CD1c-positive myeloid dendritic cell (primary cell): Measurements from ENCODE around the gene PATL2.
"Not testable (repeated sequence)": the region's sequence is repeated elsewhere in the genome, so short reads cannot be mapped to it uniquely, and the experiment has no call there.

Experiments used
- DNase-seq: peaks from one replicate; pipeline ENCODE4 v3.0.0-alpha.2; 2016; ENCODE audit errors: extremely low spot score

Gene PATL2

GRCh38 chr15:44690245-44690644, 20.9 kb downstream of the PATL2 start:
- DNase-seq: not testable (repeated sequence)

GRCh38 chr15:44689318-44689717, 21.8 kb downstream of the PATL2 start:
- not testable (repeated sequence) for DNase-seq

- peak; percentile 61 for DNase-seq
Measured at GRCh38 chr15:44682809-44683682, 28.1 kb downstream of the PATL2 start.

GRCh38 chr15:44682211-44682610, 28.9 kb downstream of the PATL2 start:
- DNase-seq: peak; percentile 55

GRCh38 chr15:44676676-44677075, 34.4 kb downstream of the PATL2 start:
- peak; percentile 10 for DNase-seq

- no peak for DNase-seq
Measured at GRCh38 chr15:44675911-44676310, 35.2 kb downstream of the PATL2 start.

- no peak for DNase-seq
Measured at GRCh38 chr15:44673639-44674038, 37.5 kb downstream of the PATL2 start.

- no peak for DNase-seq
Measured at GRCh38 chr15:44670087-44670950, 40.8 kb downstream of the PATL2 start.

- DNase-seq: no peak
Measured at GRCh38 chr15:44668921-44669320, 42.2 kb downstream of the PATL2 start.

GRCh38 chr15:44667039-44667360, 44.1 kb downstream of the PATL2 start:
- DNase-seq: no peak

- peak; percentile 41 for DNase-seq
Measured at GRCh38 chr15:44666210-44667038, 44.7 kb downstream of the PATL2 start.

GRCh38 chr15:44663410-44664308, 47.5 kb downstream of the PATL2 start, which contains the start of gene SPG11:
TSS of gene SPG11 (minus strand) at chr15:44663662. CDS start at chr15:44663647, 15 bp downstream.
- DNase-seq: peak; percentile 99

GRCh38 chr15:44662478-44663409, 48.4 kb downstream of the PATL2 start:
- DNase-seq: peak; percentile 90

GRCh38 chr15:44661576-44661975, 49.5 kb downstream of the PATL2 start:
- peak; percentile 44 for DNase-seq

- peak; percentile 43 for DNase-seq
Measured at GRCh38 chr15:44659056-44659455, 52.1 kb downstream of the PATL2 start.

GRCh38 chr15:44657378-44657777, 53.7 kb downstream of the PATL2 start:
- no peak for DNase-seq

GRCh38 chr15:44656913-44657312, 54.2 kb downstream of the PATL2 start:
- DNase-seq: no peak

GRCh38 chr15:44656298-44656697, 54.8 kb downstream of the PATL2 start:
- no peak for DNase-seq

GRCh38 chr15:44654858-44655257, 56.3 kb downstream of the PATL2 start:
- no peak for DNase-seq

- DNase-seq: no peak
Measured at GRCh38 chr15:44647637-44648036, 63.5 kb downstream of the PATL2 start.
